Liver (tissue), 9 donors: ENCODE data around the gene CNTN2. TPM values are rescaled to one million over a fixed set of nuclear protein-coding genes. Genes with fewer than 3 reads are reported as not detected.

Experiments used
- DNase-seq: peaks from one replicate; pipeline ENCODE4 v3.0.0-alpha.2; 2017; ENCODE audit warnings: low spot score
- H3K27ac ChIP-seq, 2 donors: one replicate each; pipeline ENCODE4 v1.7.0; 2013; ENCODE audit warnings: inconsistent platforms in 2 of 2, low read length in 2 of 2, control low read depth in 1 of 2, low read depth in 1 of 2, mild to moderate bottlenecking in 1 of 2
- H3K27me3 ChIP-seq, 4 donors: one replicate each; pipeline versions ENCODE4 v1.6.1 to v1.7.0; 2013; ENCODE audit warnings: low read length in 3 of 4, inconsistent platforms in 1 of 4, mild to moderate bottlenecking in 1 of 4, moderate library complexity in 1 of 4; ENCODE audit not compliant: control insufficient read depth in 4 of 4, insufficient read depth in 4 of 4
- H3K36me3 ChIP-seq, 4 donors: one replicate each; pipeline versions ENCODE4 v1.6.1 to v1.7.0; 2013; ENCODE audit warnings: low read length in 3 of 4, mild to moderate bottlenecking in 3 of 4, low read depth in 1 of 4, moderate library complexity in 1 of 4; ENCODE audit not compliant: control insufficient read depth in 4 of 4, insufficient read depth in 3 of 4
- H3K4me1 ChIP-seq, 4 donors: one replicate each; pipeline versions ENCODE4 v1.6.1 to v1.7.0; 2013; ENCODE audit warnings: low read length in 3 of 4, mild to moderate bottlenecking in 3 of 4, moderate library complexity in 1 of 4; ENCODE audit not compliant: control insufficient read depth in 4 of 4, insufficient read depth in 4 of 4
- H3K4me3 ChIP-seq, 3 donors: one replicate each; pipeline versions ENCODE4 v1.6.1 to v1.7.0; 2013; ENCODE audit warnings: low read length in 3 of 3, control low read depth in 1 of 3, low read depth in 1 of 3, mild to moderate bottlenecking in 1 of 3
- H3K9ac ChIP-seq, 2 donors: one replicate each; pipeline ENCODE4 v1.7.0; 2013; ENCODE audit warnings: low read length in 2 of 2, mild to moderate bottlenecking in 2 of 2, moderate library complexity in 2 of 2, control low read depth in 1 of 2, low read depth in 1 of 2
- H3K9me3 ChIP-seq, 4 donors: one replicate each; pipeline versions ENCODE4 v1.6.1 to v1.7.0; 2013; ENCODE audit warnings: low read length in 3 of 4; ENCODE audit not compliant: control insufficient read depth in 4 of 4
- FOXA1 ChIP-seq: IDR thresholded peaks from 2 replicates; pipeline ENCODE4 v1.6.1; 2016; ENCODE audit warnings: antibody characterized with exemption
- GABPA ChIP-seq, 2 donors: IDR thresholded peaks in 1 of 2; conservative IDR thresholded peaks in 1 of 2; 2 replicates each; pipeline ENCODE4 v1.6.1; 2016; ENCODE audit warnings: antibody characterized with exemption in 2 of 2, mild to moderate bottlenecking in 1 of 2, moderate library complexity in 1 of 2
- HNF4G ChIP-seq: IDR thresholded peaks from 2 replicates; pipeline ENCODE4 v1.6.1; 2016; ENCODE audit warnings: antibody characterized with exemption
- NR2F2 ChIP-seq: IDR thresholded peaks from 2 replicates; pipeline ENCODE4 v1.6.1; 2016; ENCODE audit warnings: antibody characterized with exemption
- RAD21 ChIP-seq, 2 donors: IDR thresholded peaks; 2 replicates each; pipeline ENCODE4 v1.6.1; 2016; ENCODE audit warnings: antibody characterized with exemption in 2 of 2, mild to moderate bottlenecking in 2 of 2
- RXRA ChIP-seq, 2 donors: IDR thresholded peaks; 2 replicates each; pipeline ENCODE4 v1.6.1; 2017 to 2018; ENCODE audit warnings: antibody characterized with exemption in 2 of 2, mild to moderate bottlenecking in 1 of 2
- SP1 ChIP-seq: IDR thresholded peaks from 2 replicates; pipeline ENCODE4 v1.6.1; 2018; ENCODE audit warnings: antibody characterized with exemption, mild to moderate bottlenecking
- WGBS: extraction: QIAGEN DNeasy Blood & Tissue Kit; methylation state at CpG from one replicate; pipeline ENCODE4 v1.1.7; 2013; 5-methylcytosine and 5-hydroxymethylcytosine counted together
- polyA plus RNA-seq, 2 donors: library from polyadenylated mRNA; stranded (reverse) in 1 of 2; unstranded in 1 of 2; fragments of 200-250 nt in 1 of 2; fragments of >200 nt in 1 of 2; fragmentation: Nextera tagmentation in 1 of 2; extraction: Ambion mirVana in 1 of 2; gene quantifications; one replicate each; pipeline versions ENCODE4 v1.2.1 to v1.2.3, GENCODE V29; 2013 to 2015
- total RNA-seq, 2 donors: library from RNA; depleted of rRNA; stranded (reverse); fragments of >200 nt; gene quantifications; one replicate each; pipeline ENCODE4 v1.2.3, GENCODE V29; 2014
- TF ChIP-seq, protein P1 (sequence below): IDR thresholded peaks from 2 replicates; pipeline ENCODE4 v1.6.1; 2016; ENCODE audit warnings: antibody characterized with exemption
- TF ChIP-seq, protein P2 (sequence below): IDR thresholded peaks from 2 replicates; pipeline ENCODE4 v1.6.1; 2016; ENCODE audit warnings: antibody characterized with exemption
- TF ChIP-seq, protein P3 (sequence below): fragments of 150-350 bp; IDR thresholded peaks from 2 replicates; pipeline ENCODE4 v1.5.1; 2017; ENCODE audit warnings: improper control_type of control experiment, low read depth, low read length; ENCODE audit not compliant: missing input control
- TF ChIP-seq, protein P4 (sequence below): IDR thresholded peaks from 2 replicates; pipeline ENCODE4 v1.6.1; 2016; ENCODE audit warnings: antibody characterized with exemption, mild to moderate bottlenecking
- donor health status: healthy.
- donor health status: healthy.
- donor health status: healthy.
- donor health status: healthy.
- donor health status: healthy.

Gene CNTN2
- total and polyA plus RNA-seq, 4 donors: 0.05 to 0.25 (median 0.17) TPM

DNA sequence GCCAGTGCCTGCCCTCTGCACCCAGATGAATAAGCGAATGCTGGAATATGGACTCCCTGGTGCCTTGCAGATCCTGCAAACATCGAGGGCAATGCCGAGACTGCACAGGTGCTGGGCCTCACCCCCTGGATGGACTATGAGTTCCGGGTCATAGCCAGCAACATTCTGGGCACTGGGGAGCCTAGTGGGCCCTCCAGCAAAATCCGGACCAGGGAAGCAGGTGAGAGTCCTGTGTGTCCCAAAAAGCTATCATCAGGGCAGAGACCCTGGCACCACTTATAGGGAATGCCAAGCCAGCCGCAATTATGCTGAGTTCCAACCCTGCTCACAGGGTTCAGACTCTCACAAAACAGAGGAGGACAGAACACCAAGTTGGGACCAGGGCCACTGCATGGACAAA lies 24.0 kb downstream of the CNTN2 start (continued):
- TF ChIP-seq, protein P1, sequence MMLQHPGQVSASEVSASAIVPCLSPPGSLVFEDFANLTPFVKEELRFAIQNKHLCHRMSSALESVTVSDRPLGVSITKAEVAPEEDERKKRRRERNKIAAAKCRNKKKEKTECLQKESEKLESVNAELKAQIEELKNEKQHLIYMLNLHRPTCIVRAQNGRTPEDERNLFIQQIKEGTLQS: no peak
- no peak for TF ChIP-seq FOXA1
- TF ChIP-seq RAD21 (IDR thresholded peaks at IDR 0.05): no peak
- TF ChIP-seq HNF4G: no peak
- TF ChIP-seq, protein P2, sequence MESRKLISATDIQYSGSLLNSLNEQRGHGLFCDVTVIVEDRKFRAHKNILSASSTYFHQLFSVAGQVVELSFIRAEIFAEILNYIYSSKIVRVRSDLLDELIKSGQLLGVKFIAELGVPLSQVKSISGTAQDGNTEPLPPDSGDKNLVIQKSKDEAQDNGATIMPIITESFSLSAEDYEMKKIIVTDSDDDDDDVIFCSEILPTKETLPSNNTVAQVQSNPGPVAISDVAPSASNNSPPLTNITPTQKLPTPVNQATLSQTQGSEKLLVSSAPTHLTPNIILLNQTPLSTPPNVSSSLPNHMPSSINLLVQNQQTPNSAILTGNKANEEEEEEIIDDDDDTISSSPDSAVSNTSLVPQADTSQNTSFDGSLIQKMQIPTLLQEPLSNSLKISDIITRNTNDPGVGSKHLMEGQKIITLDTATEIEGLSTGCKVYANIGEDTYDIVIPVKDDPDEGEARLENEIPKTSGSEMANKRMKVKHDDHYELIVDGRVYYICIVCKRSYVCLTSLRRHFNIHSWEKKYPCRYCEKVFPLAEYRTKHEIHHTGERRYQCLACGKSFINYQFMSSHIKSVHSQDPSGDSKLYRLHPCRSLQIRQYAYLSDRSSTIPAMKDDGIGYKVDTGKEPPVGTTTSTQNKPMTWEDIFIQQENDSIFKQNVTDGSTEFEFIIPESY: no peak
- no peak for TF ChIP-seq SP1

DNA sequence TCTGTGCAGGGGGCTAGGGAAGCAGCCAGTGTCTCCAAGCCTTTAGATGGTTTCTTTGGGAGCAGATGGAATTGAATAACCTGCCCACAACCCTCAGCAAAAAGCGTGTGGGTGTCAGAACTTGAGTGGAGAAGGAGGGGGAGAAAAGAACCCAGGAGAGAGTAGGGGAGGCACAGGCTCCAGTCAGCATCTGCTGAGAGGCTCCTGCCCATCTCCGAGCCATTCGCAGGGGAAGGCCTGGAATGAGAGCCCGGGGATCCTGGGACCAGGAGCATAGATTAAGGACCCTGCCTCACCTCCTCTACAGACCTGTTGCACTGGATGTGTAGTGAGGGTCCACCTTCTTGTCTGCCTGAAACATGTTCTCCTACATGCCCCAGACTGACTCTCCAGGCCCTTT lies 25.0 kb downstream of the CNTN2 start:
- Histone ChIP-seq H3K27me3 (no peaks in the 10 kb centered on the region), H3K9me3 (no peaks in the 10 kb centered on the region), H3K27ac (no peak overlapping the region), H3K4me1 (no peaks in the 10 kb centered on the region), H3K4me3 (no peak overlapping the region), H3K36me3 (no peaks in the 10 kb centered on the region), H3K9ac (no peak overlapping the region)
- no peak for TF ChIP-seq GABPA (IDR thresholded peaks at IDR 0.05 in 1 of 2, conservative IDR thresholded peaks at IDR 0.05 in 1 of 2)
- no peak for TF ChIP-seq SP1
- TF ChIP-seq, protein P3, sequence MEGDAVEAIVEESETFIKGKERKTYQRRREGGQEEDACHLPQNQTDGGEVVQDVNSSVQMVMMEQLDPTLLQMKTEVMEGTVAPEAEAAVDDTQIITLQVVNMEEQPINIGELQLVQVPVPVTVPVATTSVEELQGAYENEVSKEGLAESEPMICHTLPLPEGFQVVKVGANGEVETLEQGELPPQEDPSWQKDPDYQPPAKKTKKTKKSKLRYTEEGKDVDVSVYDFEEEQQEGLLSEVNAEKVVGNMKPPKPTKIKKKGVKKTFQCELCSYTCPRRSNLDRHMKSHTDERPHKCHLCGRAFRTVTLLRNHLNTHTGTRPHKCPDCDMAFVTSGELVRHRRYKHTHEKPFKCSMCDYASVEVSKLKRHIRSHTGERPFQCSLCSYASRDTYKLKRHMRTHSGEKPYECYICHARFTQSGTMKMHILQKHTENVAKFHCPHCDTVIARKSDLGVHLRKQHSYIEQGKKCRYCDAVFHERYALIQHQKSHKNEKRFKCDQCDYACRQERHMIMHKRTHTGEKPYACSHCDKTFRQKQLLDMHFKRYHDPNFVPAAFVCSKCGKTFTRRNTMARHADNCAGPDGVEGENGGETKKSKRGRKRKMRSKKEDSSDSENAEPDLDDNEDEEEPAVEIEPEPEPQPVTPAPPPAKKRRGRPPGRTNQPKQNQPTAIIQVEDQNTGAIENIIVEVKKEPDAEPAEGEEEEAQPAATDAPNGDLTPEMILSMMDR: no peak
- no peak for TF ChIP-seq RXRA (IDR thresholded peaks at IDR 0.05)
- TF ChIP-seq FOXA1: no peak
- TF ChIP-seq, protein P1: no peak
- no peak for TF ChIP-seq HNF4G
- no peak for DNase-seq
- WGBS: 94% methylated on average over 4 of the region's 4 CpGs

DNA sequence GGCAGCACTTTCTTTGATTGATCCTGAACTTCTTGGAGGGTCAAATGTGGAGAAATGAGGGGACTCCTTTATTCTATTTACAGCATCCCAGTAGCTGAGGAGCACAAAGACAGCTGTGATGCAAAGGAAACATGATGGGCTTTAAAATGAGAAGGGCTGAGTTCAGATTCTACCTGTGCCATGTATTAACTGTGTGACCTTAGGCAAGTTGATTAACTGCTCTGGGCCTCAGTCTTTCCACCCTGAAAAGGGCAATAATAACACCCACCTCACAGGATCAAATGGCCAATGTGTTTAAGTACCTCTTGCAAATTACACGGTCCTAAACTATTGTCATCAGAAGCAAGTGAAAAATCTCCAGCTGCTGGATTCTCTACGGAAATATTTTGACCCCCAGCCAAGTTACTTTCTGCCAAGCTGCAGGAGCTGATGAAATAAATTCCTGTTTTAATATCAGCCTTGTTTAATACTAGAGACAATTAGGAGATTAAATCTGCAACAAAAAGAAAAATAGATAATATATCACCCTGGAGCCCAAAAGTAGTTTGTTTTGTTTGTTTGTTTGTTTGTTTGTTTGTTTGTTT lies 25.5 kb downstream of the CNTN2 start:
- no peak for DNase-seq
- Histone ChIP-seq H3K4me1 (no peaks in the 10 kb centered on the region), H3K27me3 (no peaks in the 10 kb centered on the region), H3K27ac (no peak overlapping the region), H3K4me3 (no peak overlapping the region), H3K36me3 (no peaks in the 10 kb centered on the region), H3K9me3 (no peaks in the 10 kb centered on the region), H3K9ac (no peak overlapping the region)
- WGBS: 55% methylated on average over 2 of the region's 2 CpGs
- TF ChIP-seq NR2F2 (no peak), FOXA1 (no peak), HNF4G (no peak)
- TF ChIP-seq, protein P4, sequence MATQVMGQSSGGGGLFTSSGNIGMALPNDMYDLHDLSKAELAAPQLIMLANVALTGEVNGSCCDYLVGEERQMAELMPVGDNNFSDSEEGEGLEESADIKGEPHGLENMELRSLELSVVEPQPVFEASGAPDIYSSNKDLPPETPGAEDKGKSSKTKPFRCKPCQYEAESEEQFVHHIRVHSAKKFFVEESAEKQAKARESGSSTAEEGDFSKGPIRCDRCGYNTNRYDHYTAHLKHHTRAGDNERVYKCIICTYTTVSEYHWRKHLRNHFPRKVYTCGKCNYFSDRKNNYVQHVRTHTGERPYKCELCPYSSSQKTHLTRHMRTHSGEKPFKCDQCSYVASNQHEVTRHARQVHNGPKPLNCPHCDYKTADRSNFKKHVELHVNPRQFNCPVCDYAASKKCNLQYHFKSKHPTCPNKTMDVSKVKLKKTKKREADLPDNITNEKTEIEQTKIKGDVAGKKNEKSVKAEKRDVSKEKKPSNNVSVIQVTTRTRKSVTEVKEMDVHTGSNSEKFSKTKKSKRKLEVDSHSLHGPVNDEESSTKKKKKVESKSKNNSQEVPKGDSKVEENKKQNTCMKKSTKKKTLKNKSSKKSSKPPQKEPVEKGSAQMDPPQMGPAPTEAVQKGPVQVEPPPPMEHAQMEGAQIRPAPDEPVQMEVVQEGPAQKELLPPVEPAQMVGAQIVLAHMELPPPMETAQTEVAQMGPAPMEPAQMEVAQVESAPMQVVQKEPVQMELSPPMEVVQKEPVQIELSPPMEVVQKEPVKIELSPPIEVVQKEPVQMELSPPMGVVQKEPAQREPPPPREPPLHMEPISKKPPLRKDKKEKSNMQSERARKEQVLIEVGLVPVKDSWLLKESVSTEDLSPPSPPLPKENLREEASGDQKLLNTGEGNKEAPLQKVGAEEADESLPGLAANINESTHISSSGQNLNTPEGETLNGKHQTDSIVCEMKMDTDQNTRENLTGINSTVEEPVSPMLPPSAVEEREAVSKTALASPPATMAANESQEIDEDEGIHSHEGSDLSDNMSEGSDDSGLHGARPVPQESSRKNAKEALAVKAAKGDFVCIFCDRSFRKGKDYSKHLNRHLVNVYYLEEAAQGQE: no peak
